HG03097 (cell line): ENCODE measurements around the gene PCNX2.

ENCODE experiments used
- ATAC-seq: cut with Tn5 transposase; IDR thresholded peaks from one replicate; pipeline ENCODE4 v1.9.1; 2021; ENCODE audit not compliant: unreplicated experiment, low FRiP score

Gene PCNX2

DNA sequence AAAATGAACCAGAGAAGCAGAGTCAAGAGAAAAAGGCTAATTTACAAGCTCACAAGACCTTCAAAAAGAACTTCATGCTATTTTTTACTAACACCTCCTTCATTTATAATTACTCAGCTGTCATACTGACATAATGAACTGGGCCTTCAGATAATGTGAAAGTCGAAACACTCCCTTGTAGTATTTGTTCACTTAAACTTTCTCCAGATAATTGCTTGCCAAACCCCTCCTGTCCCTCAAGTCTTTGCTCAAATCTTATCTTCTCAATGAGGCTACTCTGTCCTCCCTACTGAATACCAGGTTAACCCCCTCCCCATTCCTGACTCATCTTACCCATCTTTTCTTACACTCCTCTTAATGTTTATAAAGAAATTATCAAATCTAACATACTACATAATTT is 20.9 kb upstream of the PCNX2 start:
- ATAC-seq = no peak

DNA sequence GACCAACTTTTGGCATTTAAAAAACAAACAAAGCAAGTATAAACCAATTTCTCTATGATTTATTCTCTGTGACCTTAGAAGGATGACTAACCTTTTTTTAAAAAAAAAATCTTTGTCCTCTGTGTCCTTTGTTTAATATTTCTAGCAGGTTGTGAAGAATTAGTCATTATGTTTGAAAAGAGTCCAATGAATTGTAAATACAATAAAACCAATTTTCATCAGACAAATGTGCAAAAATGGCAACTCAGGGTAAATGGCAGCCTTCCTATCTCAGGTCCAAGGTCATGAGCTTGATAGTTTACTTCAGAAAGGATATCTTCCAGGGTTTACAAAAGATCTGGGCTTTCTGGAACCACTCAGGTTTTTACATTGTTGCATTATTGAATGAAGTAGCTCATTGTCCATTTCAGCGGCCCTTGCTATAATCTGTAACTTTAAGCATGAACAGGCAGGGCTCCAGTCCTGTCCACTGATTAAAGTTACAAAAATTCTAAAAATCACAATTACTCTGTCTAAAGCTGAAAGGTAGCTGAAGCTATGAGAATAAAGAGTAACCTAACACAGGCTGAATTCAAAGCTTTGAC is 20.3 kb upstream of the PCNX2 start:
- ATAC-seq = no peak

DNA sequence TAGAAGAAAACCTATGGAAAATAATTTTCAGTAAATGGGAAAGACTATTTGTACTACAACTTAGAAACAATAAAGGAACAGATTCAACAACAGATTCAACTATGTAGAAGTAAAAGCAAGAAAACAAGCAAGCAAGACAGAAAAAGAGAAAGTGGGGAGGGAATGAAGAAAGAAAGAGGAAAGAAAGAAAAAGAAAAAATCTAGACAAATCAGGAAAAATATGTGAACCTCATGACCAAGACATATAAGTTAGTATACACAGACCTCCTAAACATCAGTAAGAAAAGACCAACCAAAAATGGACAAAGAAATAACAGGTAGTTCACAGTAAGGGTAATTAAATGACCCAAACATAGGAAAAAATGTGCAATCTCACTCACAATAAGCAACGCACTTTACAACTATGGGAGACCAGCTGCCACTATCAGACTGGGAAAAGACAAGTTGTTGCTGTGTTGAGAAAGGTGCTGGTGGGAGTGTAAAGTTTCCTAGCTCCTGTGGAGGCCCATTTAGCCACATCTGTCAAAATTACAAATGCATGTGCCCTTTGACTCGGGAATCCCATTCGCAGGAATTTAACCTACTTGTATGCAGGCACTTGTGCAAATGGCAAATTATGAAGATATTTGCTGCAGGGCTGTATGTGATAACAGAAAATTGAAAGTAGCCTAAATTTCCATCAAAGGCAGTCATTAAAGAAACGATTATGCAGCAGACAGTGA is 18.1 kb upstream of the PCNX2 start:
- ATAC-seq = no peak

DNA sequence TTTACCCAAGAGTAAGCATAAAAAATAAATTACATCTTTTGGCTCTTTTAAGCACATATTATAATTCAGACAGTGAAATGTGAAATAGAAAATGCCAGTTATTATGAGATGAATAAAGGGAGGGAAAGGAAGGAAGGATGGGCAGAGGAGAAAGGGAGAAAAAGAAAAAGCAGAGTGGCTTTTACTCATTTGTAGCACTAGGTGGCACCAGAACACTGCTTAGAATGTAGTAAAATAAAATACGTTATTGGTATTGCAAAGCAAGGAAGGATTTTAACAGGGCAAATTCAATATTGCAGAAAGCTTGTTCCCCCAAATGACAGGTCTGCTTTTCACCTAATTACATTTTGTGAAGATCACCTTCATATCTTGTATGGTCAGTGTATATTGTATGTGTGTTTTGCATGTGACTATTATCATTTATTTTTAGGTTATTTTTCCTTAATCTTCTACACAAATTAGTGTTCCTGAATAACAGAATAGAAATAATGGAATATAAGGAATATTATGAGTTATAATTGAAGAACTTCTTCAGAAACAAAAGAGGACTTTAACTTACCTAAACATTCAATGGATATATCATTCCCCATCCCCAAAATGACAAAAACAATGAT is 9.1 kb upstream of the PCNX2 start:
- no peak for ATAC-seq

DNA sequence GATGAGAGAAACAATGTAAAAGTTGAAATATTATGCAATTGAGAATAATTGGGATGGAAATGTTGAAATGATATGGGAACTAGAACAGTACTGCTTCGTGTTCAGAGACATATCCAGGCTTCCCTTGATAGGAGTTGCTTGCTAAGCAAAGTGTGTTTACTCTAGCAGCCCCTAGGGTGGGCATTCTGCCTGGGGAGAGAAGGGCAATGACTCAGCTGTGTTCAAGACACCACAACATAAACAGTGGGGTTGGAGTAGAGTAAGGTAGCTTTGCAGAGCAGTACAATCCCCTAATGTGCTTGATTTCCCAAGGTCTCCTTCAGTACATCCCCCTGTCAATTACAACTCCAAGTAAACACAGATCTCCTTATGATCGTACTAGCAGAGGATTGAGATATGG is 4.8 kb upstream of the PCNX2 start:
- no peak for ATAC-seq

DNA sequence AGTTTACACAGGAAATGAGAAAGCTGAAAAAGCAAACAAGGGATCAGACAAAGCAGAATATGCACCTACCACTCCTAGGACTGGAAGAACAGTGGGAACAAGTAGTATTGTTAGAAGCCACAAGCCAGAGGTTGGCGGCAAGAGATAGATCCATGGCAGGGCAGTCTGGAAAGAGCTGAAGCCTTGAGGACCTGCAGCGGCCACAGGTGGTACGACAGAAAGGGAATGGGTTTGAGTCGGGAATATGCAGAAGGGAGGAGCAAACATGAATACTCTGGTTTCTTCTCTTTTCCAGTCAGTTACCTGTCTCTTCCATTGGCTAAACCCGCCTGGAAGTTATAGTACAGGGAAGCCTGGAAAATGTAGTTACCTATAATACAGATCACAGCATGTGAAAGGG is 3.9 kb upstream of the PCNX2 start:
- no peak for ATAC-seq

DNA sequence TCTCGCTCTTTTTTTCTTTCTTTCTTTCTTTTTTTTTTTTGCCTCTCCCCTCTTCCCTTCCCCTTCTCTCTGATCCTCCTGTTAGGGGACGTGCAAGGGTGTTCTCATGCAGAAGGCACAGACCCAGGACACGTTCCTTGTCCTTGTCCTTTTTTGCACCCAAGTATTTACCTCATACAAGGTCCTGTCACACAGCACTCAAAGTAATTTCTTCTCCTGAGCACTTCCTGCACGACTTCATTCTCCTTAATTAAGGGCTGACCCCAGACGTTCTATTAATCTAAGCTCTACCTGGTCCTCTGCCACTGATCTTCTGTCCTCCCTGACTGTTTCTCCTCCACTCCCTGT is 424 bp upstream of the PCNX2 start:
- ATAC-seq = no peak

DNA sequence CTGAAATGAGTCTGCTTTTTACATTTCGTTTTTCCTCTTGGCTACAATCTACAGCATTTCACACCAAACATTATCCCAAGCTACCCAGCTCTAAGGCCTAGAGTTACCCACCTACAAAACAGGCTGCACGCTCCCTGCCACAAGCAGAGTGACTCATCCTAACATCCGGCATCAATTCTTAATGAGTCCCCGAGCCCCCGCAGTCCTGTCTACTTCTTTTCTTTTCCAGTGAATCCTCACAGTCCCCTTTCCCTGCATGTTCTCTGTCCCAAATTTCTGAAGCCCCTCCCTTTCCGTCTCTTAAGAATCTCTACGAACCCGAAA is 650 bp downstream of the PCNX2 start:
- no peak for ATAC-seq

DNA sequence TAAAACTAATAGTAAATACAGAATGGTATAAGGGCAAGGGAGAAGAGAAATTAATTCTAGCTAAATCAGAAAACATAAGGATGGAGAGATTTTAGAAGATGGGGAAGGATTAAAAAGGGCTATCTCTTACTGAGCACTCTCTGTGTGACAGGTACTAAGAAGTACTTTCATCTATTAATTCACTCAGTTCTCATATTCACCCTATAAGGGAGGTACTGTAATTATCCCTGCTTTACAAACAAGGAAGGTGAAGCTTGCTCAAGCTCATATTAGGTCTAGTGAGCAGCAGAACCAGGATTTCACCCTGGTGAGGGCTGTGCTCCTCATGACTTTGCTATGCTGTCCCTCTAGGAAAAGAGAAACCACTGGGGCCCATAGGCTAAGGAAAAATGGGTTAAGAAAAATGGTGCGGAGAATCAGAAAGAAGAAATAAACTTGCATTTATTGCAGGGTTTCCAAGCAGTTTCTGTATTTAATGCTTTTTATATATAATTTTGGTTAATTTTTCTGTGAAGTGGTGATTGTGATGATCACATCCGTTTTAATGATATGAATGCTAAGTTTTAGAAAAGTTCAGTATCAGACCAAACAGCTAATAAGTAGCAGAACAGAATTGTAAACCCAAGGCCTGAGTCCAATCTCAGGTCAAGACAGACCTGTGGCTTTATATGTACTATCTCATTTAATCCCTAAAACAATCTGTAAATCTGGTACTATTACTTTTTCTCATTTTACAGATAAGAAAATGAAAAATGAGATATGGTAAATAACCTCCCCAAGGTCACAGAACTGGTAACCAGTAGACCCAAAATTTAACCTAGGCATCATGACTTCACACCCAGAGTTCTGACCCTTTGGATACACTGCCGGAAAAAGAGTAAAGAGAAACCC is 1.7 kb downstream of the PCNX2 start:
- ATAC-seq = no peak

DNA sequence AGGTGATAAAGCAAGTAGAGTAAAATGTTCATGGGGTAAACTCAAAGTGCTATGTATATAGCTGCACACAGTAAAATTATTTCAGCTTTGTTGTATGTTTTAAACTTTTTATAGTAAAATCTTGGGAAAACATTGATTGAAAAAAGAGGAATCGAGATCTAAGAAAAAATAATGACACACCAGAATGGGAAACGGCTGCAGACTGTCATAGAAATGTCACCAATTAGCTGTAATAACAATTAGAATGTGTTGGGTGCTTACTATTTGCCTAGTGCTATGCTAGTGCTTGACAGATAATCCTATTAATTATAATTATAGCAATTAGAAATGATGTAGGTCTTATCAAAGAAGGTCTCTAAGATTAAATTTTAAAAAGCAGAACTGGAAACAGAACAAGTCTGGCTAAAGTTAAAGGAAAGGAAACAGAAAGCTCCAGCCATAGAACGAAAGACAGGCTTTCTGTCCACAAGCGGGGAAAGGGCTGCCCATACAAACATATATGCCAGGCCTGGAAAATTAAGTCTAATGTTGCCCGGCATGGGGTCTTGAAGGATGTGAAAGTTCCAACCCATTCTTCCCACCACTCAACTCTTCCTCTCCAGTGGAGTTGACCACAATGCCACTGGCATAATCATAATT is 5.0 kb downstream of the PCNX2 start:
- no peak for ATAC-seq

DNA sequence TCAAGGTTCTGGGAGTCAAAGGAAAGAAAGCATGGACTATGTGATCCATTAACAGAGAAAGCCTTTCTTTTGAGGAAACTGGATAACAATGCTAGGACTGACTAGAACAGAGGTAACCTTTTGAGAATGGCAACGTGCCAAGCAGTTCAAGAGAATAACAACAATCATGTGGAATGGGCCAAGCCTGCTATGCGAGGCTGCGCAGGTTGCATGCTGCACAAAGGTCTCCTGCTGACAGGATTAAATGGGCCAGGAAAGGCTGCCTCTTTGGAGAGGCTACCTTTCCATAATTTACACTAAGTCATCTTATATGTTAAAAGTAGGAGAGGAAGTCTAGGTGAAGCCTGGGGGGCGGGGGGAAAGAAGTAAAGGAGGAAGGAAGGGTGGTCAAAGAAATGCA is 5.8 kb downstream of the PCNX2 start:
- ATAC-seq = no peak

DNA sequence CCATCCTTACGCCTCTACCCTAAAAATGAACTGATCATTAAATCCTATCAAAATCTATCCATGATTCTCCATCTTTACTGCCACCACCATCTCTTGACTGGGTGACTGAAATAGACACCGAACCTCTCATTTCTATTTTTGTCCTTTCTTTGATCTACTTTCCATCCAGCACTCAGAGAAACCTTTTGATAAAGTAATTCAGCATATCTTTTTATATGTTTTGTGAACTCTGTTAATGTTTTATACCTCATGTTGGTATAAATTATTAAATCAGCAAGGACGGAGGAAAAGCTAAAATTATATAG is 13.0 kb downstream of the PCNX2 start:
- no peak for ATAC-seq

DNA sequence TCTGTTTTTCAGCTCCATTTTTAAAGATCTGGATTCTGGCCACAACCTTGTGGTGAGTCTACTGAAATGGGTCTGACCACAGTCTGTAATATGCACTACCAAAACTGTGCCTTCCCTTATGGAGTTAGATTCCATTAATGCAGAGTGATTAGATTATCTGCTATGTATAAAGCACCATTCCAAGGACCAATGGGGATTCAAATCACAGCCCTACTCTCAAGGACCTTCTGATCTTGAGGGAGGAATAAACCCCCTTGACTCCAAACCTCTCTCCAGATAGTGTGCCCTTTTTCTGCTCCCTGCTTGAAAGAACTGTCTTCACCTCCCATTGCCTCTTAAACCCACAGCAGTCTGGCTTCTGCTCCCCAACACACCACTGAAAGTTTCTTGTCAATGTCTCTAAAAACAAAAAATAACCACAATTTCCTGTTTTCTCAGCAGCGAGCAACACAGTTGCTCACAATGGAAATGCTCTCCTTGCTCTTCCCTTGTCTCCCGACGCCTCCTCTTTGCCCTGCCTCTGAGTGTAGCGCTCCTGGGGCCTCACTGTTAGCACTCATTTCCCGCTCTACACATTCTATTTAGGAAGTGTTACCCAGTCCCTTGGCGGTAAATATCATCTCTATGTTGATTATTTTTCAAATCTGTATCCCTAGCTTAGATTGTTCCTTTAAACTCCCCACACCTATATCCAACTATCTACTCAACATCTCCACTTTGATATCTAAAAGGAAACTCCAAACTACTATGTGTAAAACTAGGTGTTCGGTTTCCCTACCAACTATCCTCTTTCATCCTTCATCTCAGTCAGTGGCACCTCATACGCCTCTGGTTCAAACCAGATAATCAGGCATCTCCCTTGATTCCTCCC is 13.6 kb downstream of the PCNX2 start:
- peak; percentile 84 for ATAC-seq

DNA sequence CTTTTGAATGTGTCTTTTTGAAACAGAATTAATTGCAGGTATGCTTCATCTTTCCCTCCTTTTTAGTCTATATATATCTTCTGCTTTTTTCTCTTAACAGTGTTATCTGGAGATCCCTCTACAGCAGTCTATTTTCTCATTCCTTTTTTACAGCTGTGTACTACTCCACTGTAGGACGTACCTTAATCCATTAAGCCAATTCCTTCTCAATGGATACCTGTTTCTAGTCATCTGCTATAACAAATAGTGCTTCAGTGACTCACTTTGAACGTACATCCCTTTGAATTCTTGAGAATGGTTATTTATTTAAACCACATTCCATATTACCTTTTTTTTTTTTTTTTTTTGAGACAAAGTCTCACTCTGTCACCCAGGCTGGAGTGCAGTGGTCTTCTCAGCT is 15.6 kb downstream of the PCNX2 start:
- no peak for ATAC-seq

DNA sequence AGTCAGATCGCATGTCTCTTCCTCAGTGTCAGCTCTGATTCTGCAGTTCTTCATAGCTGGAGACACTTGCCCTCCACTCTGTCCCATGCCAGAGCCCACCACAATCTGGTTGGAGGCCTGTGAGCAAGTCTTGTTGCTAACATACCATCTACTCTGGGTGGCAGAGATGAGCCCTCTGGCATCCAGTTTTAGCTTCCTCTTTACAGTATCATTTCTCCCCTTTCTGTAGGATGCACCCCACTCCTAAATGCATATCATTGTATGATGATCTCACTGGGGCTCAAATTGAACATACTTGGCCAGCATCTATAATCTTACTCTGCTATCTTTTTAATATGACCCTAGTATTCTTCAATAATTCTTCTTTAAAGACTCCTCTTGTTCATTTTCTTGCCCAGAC is 16.9 kb downstream of the PCNX2 start:
- no peak for ATAC-seq

DNA sequence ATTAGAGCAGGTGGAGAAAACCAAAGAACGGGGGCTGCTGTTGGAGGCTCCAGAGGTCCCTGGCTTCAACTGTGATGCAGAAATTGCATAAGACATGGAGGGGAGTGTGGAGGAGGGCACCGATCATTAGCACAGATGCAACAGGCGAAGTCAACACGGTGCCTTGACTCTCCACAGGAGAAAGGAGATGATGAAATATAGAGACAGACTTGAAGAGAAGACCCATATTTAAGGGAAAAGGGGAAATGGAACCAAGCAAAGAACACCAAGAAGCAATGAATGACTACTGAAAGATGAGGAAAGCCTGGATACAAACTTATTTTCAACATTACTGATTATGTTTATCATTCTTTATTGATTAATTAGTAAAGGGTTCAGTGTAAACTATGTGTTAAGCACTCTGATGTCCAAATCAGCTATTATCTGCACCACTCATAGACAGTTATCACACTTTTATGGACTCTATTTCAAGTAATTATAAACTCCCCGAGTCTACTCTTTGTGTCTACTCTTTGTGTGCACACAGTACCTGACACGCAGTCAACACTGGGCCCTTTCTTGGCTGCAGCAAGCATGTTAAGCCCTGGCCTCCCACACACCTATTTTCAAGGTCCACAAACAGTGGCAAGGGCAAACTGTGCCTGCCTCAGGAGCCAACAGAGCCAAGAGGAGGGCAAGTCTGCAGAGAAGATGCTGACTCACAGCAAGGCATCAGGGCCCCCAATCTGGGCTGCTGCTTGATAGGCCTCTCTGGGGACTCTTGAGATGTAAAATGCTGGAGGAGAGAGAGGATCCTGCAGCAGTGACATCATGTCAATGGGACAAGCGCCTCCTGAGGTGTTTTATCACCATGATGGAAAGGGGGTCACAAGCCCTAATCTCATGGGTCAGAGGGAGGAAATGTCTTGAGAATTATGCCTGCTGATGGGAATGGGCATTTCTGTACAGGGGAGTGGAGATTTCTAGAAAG is 17.6 kb downstream of the PCNX2 start:
- ATAC-seq = no peak

DNA sequence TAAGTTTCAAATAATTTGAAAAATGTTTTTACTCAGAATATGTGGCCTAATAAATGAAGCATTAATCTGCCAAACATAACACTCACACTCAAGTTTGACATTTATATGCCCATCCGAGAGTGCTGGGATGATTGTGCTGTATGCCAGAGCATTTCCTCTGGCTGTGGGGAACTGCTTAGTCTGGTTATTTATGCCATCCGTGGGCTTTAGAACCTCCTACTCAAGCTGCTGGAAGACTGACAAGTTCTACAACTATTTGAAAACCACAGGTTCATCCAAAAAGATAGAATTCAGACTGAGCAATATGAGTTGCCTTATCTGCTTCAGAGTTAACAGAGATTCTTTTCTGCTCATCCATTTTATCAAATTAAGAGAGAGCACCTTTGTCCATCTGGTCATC is 25.9 kb downstream of the PCNX2 start:
- no peak for ATAC-seq

DNA sequence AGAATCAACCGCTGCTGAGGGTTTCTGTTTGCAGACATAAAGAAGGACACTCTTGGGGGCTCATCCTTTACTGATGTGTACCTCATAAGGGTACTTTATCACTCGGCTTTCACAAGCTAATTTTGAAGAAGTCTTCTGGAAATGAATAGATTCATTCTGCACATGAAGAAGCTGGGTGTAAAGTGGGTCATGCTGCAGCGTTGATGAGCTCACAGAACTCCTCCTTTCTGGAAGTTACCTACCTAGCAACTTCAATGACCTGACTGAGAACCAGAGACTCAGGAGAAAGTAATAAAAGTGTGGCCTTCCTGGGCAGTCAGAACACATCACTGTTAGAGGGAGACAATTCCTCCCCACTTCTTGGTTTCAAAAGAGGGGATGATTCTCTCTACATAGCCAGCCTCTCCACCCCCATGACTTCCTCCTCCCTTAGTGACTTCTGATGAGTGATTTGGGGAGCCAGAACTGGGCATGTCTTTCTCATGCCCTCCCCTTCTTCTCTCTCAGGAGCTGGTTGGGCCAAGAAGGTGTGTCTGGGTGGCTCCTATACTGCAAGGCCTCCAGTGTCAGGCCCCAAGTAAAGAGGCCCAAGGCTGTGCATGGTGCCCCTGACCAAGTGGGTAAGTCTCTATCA is 27.0 kb downstream of the PCNX2 start:
- no peak for ATAC-seq

DNA sequence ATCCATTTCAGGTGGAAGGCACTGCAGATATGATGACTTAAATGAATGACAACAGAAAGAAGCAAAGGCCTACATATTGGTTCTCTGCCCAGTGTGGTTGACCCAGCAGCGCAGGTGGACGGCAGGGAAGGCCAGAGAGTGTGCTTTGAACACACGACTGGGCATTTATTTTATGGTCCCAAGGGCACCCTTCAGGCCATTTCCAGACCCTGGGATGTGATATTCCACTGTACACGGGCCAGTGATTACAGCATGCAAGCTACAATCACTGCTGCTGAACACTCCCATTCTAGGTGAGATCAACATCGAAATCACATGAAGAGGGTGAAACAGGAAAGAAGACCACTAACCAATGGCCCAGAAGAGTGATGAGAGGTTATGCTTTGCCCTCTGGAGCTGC is 33.8 kb downstream of the PCNX2 start:
- no peak for ATAC-seq
